Liver (tissue), 9 donors: ENCODE measurements around the gene PLAA. TPM values are rescaled to one million over a fixed set of nuclear protein-coding genes. Genes with fewer than 3 reads are reported as not detected.

Experiments
- DNase-seq: peaks from one replicate; pipeline ENCODE4 v3.0.0-alpha.2; 2017; ENCODE audit warnings: low spot score
- H3K27ac ChIP-seq, 2 donors: one replicate each; pipeline ENCODE4 v1.7.0; 2013; ENCODE audit warnings: inconsistent platforms in 2 of 2, low read length in 2 of 2, control low read depth in 1 of 2, low read depth in 1 of 2, mild to moderate bottlenecking in 1 of 2
- H3K27me3 ChIP-seq, 4 donors: one replicate each; pipeline versions ENCODE4 v1.6.1 to v1.7.0; 2013; ENCODE audit warnings: low read length in 3 of 4, inconsistent platforms in 1 of 4, mild to moderate bottlenecking in 1 of 4, moderate library complexity in 1 of 4; ENCODE audit not compliant: control insufficient read depth in 4 of 4, insufficient read depth in 4 of 4
- H3K36me3 ChIP-seq, 4 donors: one replicate each; pipeline versions ENCODE4 v1.6.1 to v1.7.0; 2013; ENCODE audit warnings: low read length in 3 of 4, mild to moderate bottlenecking in 3 of 4, low read depth in 1 of 4, moderate library complexity in 1 of 4; ENCODE audit not compliant: control insufficient read depth in 4 of 4, insufficient read depth in 3 of 4
- H3K4me1 ChIP-seq, 4 donors: one replicate each; pipeline versions ENCODE4 v1.6.1 to v1.7.0; 2013; ENCODE audit warnings: low read length in 3 of 4, mild to moderate bottlenecking in 3 of 4, moderate library complexity in 1 of 4; ENCODE audit not compliant: control insufficient read depth in 4 of 4, insufficient read depth in 4 of 4
- H3K4me3 ChIP-seq, 3 donors: one replicate each; pipeline versions ENCODE4 v1.6.1 to v1.7.0; 2013; ENCODE audit warnings: low read length in 3 of 3, control low read depth in 1 of 3, low read depth in 1 of 3, mild to moderate bottlenecking in 1 of 3
- H3K9ac ChIP-seq, 2 donors: one replicate each; pipeline ENCODE4 v1.7.0; 2013; ENCODE audit warnings: low read length in 2 of 2, mild to moderate bottlenecking in 2 of 2, moderate library complexity in 2 of 2, control low read depth in 1 of 2, low read depth in 1 of 2
- H3K9me3 ChIP-seq, 4 donors: one replicate each; pipeline versions ENCODE4 v1.6.1 to v1.7.0; 2013; ENCODE audit warnings: low read length in 3 of 4; ENCODE audit not compliant: control insufficient read depth in 4 of 4
- ATF3 ChIP-seq: IDR thresholded peaks from 2 replicates; pipeline ENCODE4 v1.6.1; 2016; ENCODE audit warnings: antibody characterized with exemption
- CTCF ChIP-seq: fragments of 150-350 bp; IDR thresholded peaks from 2 replicates; pipeline ENCODE4 v1.5.1; 2017; ENCODE audit warnings: improper control_type of control experiment, low read depth, low read length; ENCODE audit not compliant: missing input control
- EGR1 ChIP-seq, 2 donors: IDR thresholded peaks; 2 replicates each; pipeline ENCODE4 v1.6.1; 2016 to 2018; ENCODE audit warnings: antibody characterized with exemption in 2 of 2, low read depth in 2 of 2
- FOXA1 ChIP-seq: IDR thresholded peaks from 2 replicates; pipeline ENCODE4 v1.6.1; 2016; ENCODE audit warnings: antibody characterized with exemption
- GABPA ChIP-seq, 2 donors: IDR thresholded peaks in 1 of 2; conservative IDR thresholded peaks in 1 of 2; 2 replicates each; pipeline ENCODE4 v1.6.1; 2016; ENCODE audit warnings: antibody characterized with exemption in 2 of 2, mild to moderate bottlenecking in 1 of 2, moderate library complexity in 1 of 2
- HNF4A ChIP-seq, 2 donors: conservative IDR thresholded peaks; 2 replicates each; pipeline ENCODE4 v1.6.1; 2016; ENCODE audit warnings: antibody characterized with exemption in 2 of 2, mild to moderate bottlenecking in 2 of 2
- HNF4G ChIP-seq: IDR thresholded peaks from 2 replicates; pipeline ENCODE4 v1.6.1; 2016; ENCODE audit warnings: antibody characterized with exemption
- JUND ChIP-seq, 2 donors: IDR thresholded peaks; 2 replicates each; pipeline ENCODE4 v1.6.1; 2016; ENCODE audit warnings: antibody characterized with exemption in 2 of 2
- MAX ChIP-seq: IDR thresholded peaks from 2 replicates; pipeline ENCODE4 v1.6.1; 2016; ENCODE audit warnings: antibody characterized with exemption
- NR2F2 ChIP-seq: IDR thresholded peaks from 2 replicates; pipeline ENCODE4 v1.6.1; 2016; ENCODE audit warnings: antibody characterized with exemption
- RAD21 ChIP-seq, 2 donors: IDR thresholded peaks; 2 replicates each; pipeline ENCODE4 v1.6.1; 2016; ENCODE audit warnings: antibody characterized with exemption in 2 of 2, mild to moderate bottlenecking in 2 of 2
- REST ChIP-seq: IDR thresholded peaks from 2 replicates; pipeline ENCODE4 v1.6.1; 2016; ENCODE audit warnings: antibody characterized with exemption, mild to moderate bottlenecking
- RXRA ChIP-seq, 2 donors: IDR thresholded peaks; 2 replicates each; pipeline ENCODE4 v1.6.1; 2017 to 2018; ENCODE audit warnings: antibody characterized with exemption in 2 of 2, mild to moderate bottlenecking in 1 of 2
- SP1 ChIP-seq: IDR thresholded peaks from 2 replicates; pipeline ENCODE4 v1.6.1; 2018; ENCODE audit warnings: antibody characterized with exemption, mild to moderate bottlenecking
- TAF1 ChIP-seq: conservative IDR thresholded peaks from 2 replicates; pipeline ENCODE4 v1.6.1; 2016; ENCODE audit warnings: antibody characterized with exemption, mild to moderate bottlenecking
- YY1 ChIP-seq: IDR thresholded peaks from 2 replicates; pipeline ENCODE4 v1.6.1; 2016; ENCODE audit warnings: antibody characterized with exemption, mild to moderate bottlenecking
- ZBTB33 ChIP-seq: IDR thresholded peaks from 2 replicates; pipeline ENCODE4 v1.6.1; 2016; ENCODE audit warnings: antibody characterized with exemption
- WGBS: extraction: QIAGEN DNeasy Blood & Tissue Kit; methylation state at CpG from one replicate; pipeline ENCODE4 v1.1.7; 2013; 5-methylcytosine and 5-hydroxymethylcytosine counted together
- polyA plus RNA-seq, 2 donors: library from polyadenylated mRNA; stranded (reverse) in 1 of 2; unstranded in 1 of 2; fragments of 200-250 nt in 1 of 2; fragments of >200 nt in 1 of 2; fragmentation: Nextera tagmentation in 1 of 2; extraction: Ambion mirVana in 1 of 2; gene quantifications; one replicate each; pipeline versions ENCODE4 v1.2.1 to v1.2.3, GENCODE V29; 2013 to 2015
- total RNA-seq, 2 donors: library from RNA; depleted of rRNA; stranded (reverse); fragments of >200 nt; gene quantifications; one replicate each; pipeline ENCODE4 v1.2.3, GENCODE V29; 2014
- donor health status: healthy.
- donor health status: healthy.
- donor health status: healthy.
- donor health status: healthy.
- donor health status: healthy.

The PLAA gene
- total and polyA plus RNA-seq, 4 donors: 7.5 to 29.5 (median 19.2) TPM

GRCh38 chr9:26937816-26938371, 9.1 kb downstream of the PLAA start:
- Histone ChIP-seq H3K36me3 (no peaks in the 10 kb centered on the region), H3K9me3 (peaks cover 0 to 4% (median under 1%) of the 10 kb centered on the region in 4 donors), H3K9ac (no peak overlapping the region), H3K27me3 (no peaks in the 10 kb centered on the region), H3K4me1 (peaks cover 0 to 4% (median 3%) of the 10 kb centered on the region in 4 donors), H3K27ac (no peak overlapping the region), H3K4me3 (no peak overlapping the region)
- TF ChIP-seq JUND (IDR thresholded peaks at IDR 0.05) (no peak), YY1 (no peak)
- DNase-seq: no peak
- WGBS: 99% methylated on average over 3 of the region's 3 CpGs

- Histone ChIP-seq H3K27ac (no peak overlapping the region), H3K4me1 (peaks cover 0 to 5% (median 3%) of the 10 kb centered on the region in 4 donors), H3K9me3 (peaks cover 0 to 4% (median under 1%) of the 10 kb centered on the region in 4 donors), H3K4me3 (no peak overlapping the region), H3K36me3 (peaks cover 0 to 3% (median 0%) of the 10 kb centered on the region in 4 donors), H3K9ac (no peak overlapping the region), H3K27me3 (no peaks in the 10 kb centered on the region)
- TF ChIP-seq HNF4G (no peak), RXRA (IDR thresholded peaks at IDR 0.05) (no peak), FOXA1 (no peak), CTCF (no peak)
- DNase-seq: no peak
These were observed 11.2 kb downstream of the PLAA start for GRCh38 chr9:26935847-26936246.

GRCh38 chr9:26928902-26929495, 18.0 kb downstream of the PLAA start:
- Histone ChIP-seq H3K27me3 (no peaks in the 10 kb centered on the region), H3K4me1 (peaks cover 0 to 2% (median 0%) of the 10 kb centered on the region in 4 donors), H3K4me3 (no peak overlapping the region), H3K9me3 (no peaks in the 10 kb centered on the region), H3K36me3 (peaks cover 2 to 36% (median 24%) of the 10 kb centered on the region in 4 donors), H3K9ac (no peak overlapping the region), H3K27ac (no peak overlapping the region)
- 95% methylated on average over 8 of the region's 8 CpGs for WGBS
- DNase-seq: no peak
- no peak for TF ChIP-seq TAF1
- no peak for TF ChIP-seq ZBTB33
- no peak for TF ChIP-seq HNF4A (conservative IDR thresholded peaks at IDR 0.05)
- TF ChIP-seq YY1: no peak
- TF ChIP-seq EGR1 (IDR thresholded peaks at IDR 0.05; ENCODE audit: low read depth in 2 of 2): no peak
- no peak for TF ChIP-seq SP1
- TF ChIP-seq RXRA (IDR thresholded peaks at IDR 0.05): no peak
- no peak for TF ChIP-seq ATF3
- TF ChIP-seq HNF4G: no peak
- TF ChIP-seq FOXA1: no peak
- TF ChIP-seq MAX: no peak
- TF ChIP-seq GABPA (IDR thresholded peaks at IDR 0.05 in 1 of 2, conservative IDR thresholded peaks at IDR 0.05 in 1 of 2): no peak
- no peak for TF ChIP-seq RAD21 (IDR thresholded peaks at IDR 0.05)
- no peak for TF ChIP-seq JUND (IDR thresholded peaks at IDR 0.05)
- no peak for TF ChIP-seq NR2F2
- TF ChIP-seq CTCF: no peak
- no peak for TF ChIP-seq REST
